K562 (cell line): ENCODE measurements around the gene LIPH. TPM values are rescaled to one million over a fixed set of nuclear protein-coding genes. Genes with fewer than 3 reads are reported as not detected.

Experiments
- ARID1B ChIP-seq: fragments of 450-650 bp; IDR thresholded peaks from 2 replicates; pipeline ENCODE4 v1.6.1; 2016; ENCODE audit warnings: antibody characterized with exemption, mild to moderate bottlenecking, inconsistent platforms
- CBFA2T2 ChIP-seq: fragments of 450-650 bp; conservative IDR thresholded peaks from 2 replicates; pipeline ENCODE4 v1.6.1; 2017; ENCODE audit warnings: mild to moderate bottlenecking
- CHAMP1 ChIP-seq: fragments of 450-650 bp; IDR thresholded peaks from 2 replicates; pipeline ENCODE4 v1.6.1; 2016; ENCODE audit warnings: mild to moderate bottlenecking
- DDX20 ChIP-seq: fragments of 450-650 bp; IDR thresholded peaks from 2 replicates; pipeline ENCODE4 v1.6.1; 2016; ENCODE audit warnings: missing genetic modification characterization, low read depth, mild to moderate bottlenecking, missing compliant biosample characterization, moderate library complexity
- DNMT1 ChIP-seq: fragments of 450-650 bp; IDR thresholded peaks from 2 replicates; pipeline ENCODE4 v1.6.1; 2016; ENCODE audit warnings: antibody characterized with exemption, mild to moderate bottlenecking
- E2F5 ChIP-seq: sonication (generic); formaldehyde crosslinking; IDR thresholded peaks from 2 replicates; pipeline ENCODE4 v1.8.0; 2022; ENCODE audit warnings: mild to moderate bottlenecking, missing genetic modification reagents
- FOS ChIP-seq: IDR thresholded peaks from 3 replicates; pipeline ENCODE4 v1.6.1; 2011; ENCODE audit not compliant: insufficient read length; ENCODE audit errors: extremely low read depth
- IRF2 ChIP-seq: sonication (generic); formaldehyde crosslinking; IDR thresholded peaks from 2 replicates; pipeline ENCODE4 v1.8.1; 2022; ENCODE audit warnings: mild to moderate bottlenecking, missing genetic modification reagents
- L3MBTL2 ChIP-seq: fragments of 450-650 bp; IDR thresholded peaks from 2 replicates; pipeline ENCODE4 v1.6.1; 2016; ENCODE audit warnings: mild to moderate bottlenecking, moderate library complexity
- POLR2AphosphoS5 ChIP-seq: IDR thresholded peaks from 2 replicates; pipeline ENCODE4 v1.6.1; 2011; ENCODE audit warnings: mild to moderate bottlenecking, low read depth, low read length, moderate library complexity; ENCODE audit not compliant: control insufficient read depth, insufficient read depth
- RBM14 ChIP-seq: fragments of 200-400 bp; formaldehyde crosslinking; IDR thresholded peaks from 2 replicates; pipeline ENCODE4 v1.6.1; 2018; ENCODE audit warnings: low read depth, mild to moderate bottlenecking, low read length, moderate library complexity, borderline replicate concordance; ENCODE audit not compliant: insufficient read depth
- RCOR1 ChIP-seq, 2 experiments: IDR thresholded peaks; 2 replicates each; pipeline ENCODE4 v1.6.1; 2012; ENCODE audit warnings: low read depth in 2 of 2, low read length in 2 of 2, borderline replicate concordance in 1 of 2, improper control_type of control experiment in 1 of 2
- RFX5 ChIP-seq: IDR thresholded peaks from 2 replicates; pipeline ENCODE4 v1.6.1; 2011; ENCODE audit warnings: low read depth, mild to moderate bottlenecking, improper control_type of control experiment, low read length
- STAT5A ChIP-seq: IDR thresholded peaks from 2 replicates; pipeline ENCODE4 v1.6.1; 2012; ENCODE audit warnings: low read length, inconsistent platforms, borderline replicate concordance
- TAF7 ChIP-seq: fragments of 450-650 bp; IDR thresholded peaks from 2 replicates; pipeline ENCODE4 v1.6.1; 2016; ENCODE audit warnings: missing genetic modification characterization, missing compliant biosample characterization
- TBL1XR1 ChIP-seq, 2 experiments: IDR thresholded peaks; 2 replicates each; pipeline ENCODE4 v1.6.1; 2012; ENCODE audit warnings: improper control_type of control experiment in 2 of 2, low read length in 2 of 2, mild to moderate bottlenecking in 1 of 2
- THAP7 ChIP-seq: fragments of 250-450 bp; sonication (Bioruptor Pico); IDR thresholded peaks from 2 replicates; pipeline ENCODE4 v1.5.0; 2021
- ZNF174 ChIP-seq: fragments of 250-450 bp; sonication (Bioruptor Pico); IDR thresholded peaks from 2 replicates; pipeline ENCODE4 v1.4.0; 2020; ENCODE audit warnings: mild to moderate bottlenecking
- ZNF324 ChIP-seq: fragments of 250-450 bp; sonication (Bioruptor Pico); IDR thresholded peaks from 2 replicates; pipeline ENCODE4 v1.4.0; 2020; ENCODE audit warnings: mild to moderate bottlenecking
- ZNF592 ChIP-seq: fragments of 450-650 bp; IDR thresholded peaks from 2 replicates; pipeline ENCODE4 v1.6.1; 2017; ENCODE audit warnings: antibody characterized with exemption, mild to moderate bottlenecking
- polyA plus RNA-seq, 8 experiments: library from polyadenylated mRNA; depleted of rRNA in 4 of 8; stranded (reverse) in 5 of 8; unstranded in 3 of 8; fragments of >200 nt; fragmentation: Nextera tagmentation in 2 of 8; fragmentation: Illumina TruSeq in 1 of 8; extraction: Ambion mirVana in 2 of 8; extraction: Trizol in 1 of 8; gene quantifications; 2 replicates each; pipeline versions ENCODE4 v1.2.1 to v1.2.3, GENCODE V29; 2011 to 2014; ENCODE audit warnings: inconsistent platforms in 1 of 8, missing spikeins in 1 of 8
- total RNA-seq, 7 experiments: library from RNA; depleted of rRNA in 6 of 7; stranded (reverse); fragments of >200 nt in 6 of 7; fragmentation: Illumina TruSeq in 2 of 7; extraction: Trizol in 2 of 7; gene quantifications; 2 replicates each; pipeline versions ENCODE4 v1.2.1 to v1.2.3, GENCODE V29; 2011 to 2021; ENCODE audit warnings: low replicate concordance in 1 of 7

LIPH gene
- total and polyA plus RNA-seq, 9 of the 15 experiments (the other 6 are each of a cell fraction or from before 2014, with no cell fraction given) = 0.73 to 1.8 (median 1.3) TPM

- TF ChIP-seq RBM14 (no peak), DNMT1 (no peak), RFX5 (no peak), THAP7 (CRISPR knock-in tag) (no peak), TAF7 (tag) (no peak), STAT5A (peak; percentile 76), ARID1B (peak; percentile 93), ZNF174 (no peak), ZNF324 (CRISPR knock-in tag) (no peak), L3MBTL2 (no peak), POLR2AphosphoS5 (peak; percentile 75), ZNF592 (no peak), CBFA2T2 (peak; percentile 95), CHAMP1 (no peak), IRF2 (CRISPR knock-in tag) (no peak), FOS (peak; percentile 12), DDX20 (no peak), E2F5 (no peak), TBL1XR1 (IDR thresholded peaks at IDR 0.05; ENCODE audit: low read length in 2 of 2) (no peak), RCOR1 (IDR thresholded peaks at IDR 0.05; ENCODE audit: borderline replicate concordance in 1 of 2, low read depth in 2 of 2, low read length in 2 of 2) (peak; percentile 55 to 67; a peak in 2 of 4 replicates)
Measured at GRCh38 chr3:185555101-185555501, 2.7 kb upstream of the LIPH start (continued).
